HuH-7.5 (cell line): ENCODE data around the gene FLNC.
A peak's percentile ranks its signal among the peaks of the same experiment; 100 is the strongest.

Experiments
- DNase-seq: peaks from one replicate; pipeline ENCODE4 v3.0.0; 2011; ENCODE audit warnings: low spot score

Gene FLNC

DNA sequence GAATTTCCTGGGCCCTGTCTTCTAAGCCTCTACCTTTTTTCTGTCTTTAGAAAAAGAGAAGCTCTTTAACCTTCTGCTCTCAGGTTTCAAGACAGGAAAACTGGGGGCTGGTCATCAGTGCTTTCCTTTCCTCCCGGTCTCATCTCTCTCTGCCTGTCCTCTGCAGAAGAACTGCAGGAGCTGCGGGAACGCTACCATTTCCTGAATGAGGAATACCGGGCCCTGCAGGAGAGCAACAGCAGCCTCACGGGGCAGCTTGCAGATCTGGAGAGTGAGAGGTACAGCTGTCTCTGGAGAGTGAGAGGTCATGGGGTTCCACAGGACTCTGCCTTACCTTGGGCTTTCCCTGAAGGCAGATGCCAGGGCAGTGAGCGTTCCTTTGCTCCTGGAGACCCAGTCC lies 25.7 kb upstream of the FLNC start:
- DNase-seq, result no peak

DNA sequence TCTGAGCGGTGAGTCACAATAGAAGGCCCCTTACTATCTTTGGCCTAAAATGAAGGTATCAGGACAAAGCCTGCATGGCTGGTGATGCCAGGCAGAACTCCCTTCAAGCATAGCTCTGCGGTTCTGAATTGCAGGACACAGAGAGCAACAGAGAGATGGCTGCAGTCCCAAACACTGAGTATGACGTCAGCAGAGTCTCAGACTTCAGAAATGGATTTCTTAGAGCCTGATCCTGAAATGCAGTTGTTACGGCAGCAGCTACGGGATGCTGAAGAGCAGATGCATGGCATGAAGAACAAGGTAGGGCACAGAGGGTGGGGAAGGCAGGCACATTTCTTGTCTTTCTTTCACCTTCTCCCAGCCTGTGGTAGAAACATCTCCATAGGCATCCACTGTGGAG lies 25.0 kb upstream of the FLNC start:
- DNase-seq, result no peak

DNA sequence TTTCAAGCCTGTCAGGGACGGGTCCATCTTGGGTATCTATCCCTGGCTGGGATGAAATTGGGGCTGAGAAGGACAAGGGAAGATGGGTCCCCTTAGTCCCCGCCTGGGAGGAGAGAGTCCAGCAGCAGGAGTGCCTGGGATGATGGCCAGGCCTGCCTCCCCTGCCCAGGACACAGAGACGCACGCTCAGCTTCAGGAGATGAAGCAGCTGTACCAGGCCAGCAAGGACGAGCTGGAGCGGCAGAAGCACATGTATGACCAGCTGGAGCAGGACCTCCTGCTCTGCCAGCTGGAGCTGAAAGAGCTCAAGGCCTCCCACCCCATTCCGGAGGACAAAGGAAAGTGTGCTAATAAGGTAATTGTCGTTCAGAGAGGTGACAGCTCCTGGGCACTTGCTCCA lies 23.0 kb upstream of the FLNC start:
- DNase-seq, result no peak

DNA sequence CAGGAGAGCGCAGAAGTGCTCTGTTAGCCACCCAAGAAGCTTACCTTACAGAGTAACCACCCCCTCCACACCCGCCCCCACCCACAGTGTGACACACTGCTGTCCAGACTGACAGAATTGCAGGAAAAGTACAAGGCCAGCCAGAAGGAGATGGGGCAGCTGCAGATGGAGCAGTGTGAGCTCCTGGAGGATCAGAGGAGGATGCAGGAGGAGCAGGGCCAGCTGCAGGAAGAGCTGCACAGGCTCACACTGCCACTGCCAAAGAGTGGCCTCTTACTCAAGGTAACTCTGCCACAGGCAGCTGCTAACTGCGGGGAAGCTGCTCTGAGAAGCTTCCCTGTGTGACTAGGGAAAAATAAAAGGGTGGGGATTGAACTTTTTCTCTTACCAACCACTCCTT lies 20.8 kb upstream of the FLNC start:
- DNase-seq, result no peak

DNA sequence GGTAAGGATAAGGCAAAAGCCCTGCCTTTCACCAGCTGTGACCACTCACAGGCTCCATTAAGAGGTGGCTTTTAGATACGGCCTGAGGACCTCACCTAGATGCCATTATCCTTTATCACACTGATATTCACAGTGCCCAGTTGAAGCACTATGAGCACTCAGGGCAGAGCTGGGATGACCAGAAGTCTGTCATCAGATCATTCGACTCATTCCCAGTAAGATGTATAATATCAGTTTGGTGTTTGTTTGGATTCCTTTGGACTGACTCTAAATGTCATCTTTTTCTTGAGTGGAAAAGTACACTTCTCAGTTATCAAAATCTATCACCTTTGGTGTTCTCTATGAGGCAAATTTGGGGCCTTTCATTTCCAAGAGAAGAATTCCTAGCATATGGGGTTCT lies 19.7 kb upstream of the FLNC start:
- DNase-seq, result no peak

DNA sequence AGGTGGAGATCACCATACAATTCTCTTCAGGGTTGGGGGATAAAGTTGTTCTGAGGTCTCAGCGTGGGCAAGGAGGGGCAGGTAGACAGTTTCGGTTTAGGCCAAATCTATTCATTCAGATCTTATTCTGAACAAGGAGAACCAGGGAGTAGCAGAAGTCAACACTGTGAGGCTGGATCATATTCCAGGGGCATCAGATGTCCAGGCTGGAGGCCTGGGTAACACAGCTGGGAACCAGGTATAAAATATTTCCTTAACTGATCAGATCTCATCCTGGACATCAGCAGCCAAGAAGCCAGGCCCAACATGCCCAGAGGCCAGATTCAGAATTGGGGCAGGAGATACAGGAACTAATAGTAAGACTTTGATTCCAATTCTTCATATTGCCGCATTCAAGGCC lies 19.2 kb upstream of the FLNC start:
- DNase-seq, result no peak

DNA sequence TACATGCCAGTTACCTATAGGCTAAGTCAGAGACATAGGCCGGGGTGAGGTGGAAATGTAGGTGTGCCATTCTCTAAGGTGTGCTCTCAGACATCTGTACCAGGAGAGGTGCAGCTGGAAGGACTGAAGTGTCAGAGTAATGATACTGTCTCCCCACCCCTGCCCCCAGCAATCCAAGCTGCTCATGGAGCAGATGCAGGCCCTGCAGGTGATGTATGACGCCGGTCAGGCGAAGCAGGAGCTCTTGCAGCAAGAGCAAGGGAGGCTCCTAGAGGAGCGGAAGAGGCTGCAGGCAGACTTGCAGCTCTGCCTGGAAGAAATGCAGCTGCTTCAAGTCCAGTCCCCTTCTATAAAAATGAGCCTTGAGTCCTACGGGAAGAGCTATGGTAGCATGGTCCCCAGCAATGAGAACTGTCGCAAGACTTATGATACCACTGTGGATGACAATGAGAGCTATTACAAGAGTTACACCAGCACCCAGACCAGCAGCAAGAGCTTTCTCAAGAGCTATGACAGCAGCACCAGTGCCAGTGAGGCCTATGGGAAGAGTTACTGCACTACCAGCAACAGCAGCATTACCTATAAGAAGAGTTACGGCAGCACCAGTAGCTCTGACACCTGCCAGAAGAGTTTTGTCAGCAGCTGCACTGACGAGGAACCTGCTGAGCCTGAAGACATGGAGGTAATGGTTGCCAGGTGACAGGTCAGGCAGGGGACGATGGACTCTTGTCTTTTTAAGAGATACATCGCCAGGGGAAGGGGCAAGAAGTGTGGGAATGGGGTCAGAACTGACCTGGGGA lies 18.4 kb upstream of the FLNC start:
- DNase-seq, result no peak

DNA sequence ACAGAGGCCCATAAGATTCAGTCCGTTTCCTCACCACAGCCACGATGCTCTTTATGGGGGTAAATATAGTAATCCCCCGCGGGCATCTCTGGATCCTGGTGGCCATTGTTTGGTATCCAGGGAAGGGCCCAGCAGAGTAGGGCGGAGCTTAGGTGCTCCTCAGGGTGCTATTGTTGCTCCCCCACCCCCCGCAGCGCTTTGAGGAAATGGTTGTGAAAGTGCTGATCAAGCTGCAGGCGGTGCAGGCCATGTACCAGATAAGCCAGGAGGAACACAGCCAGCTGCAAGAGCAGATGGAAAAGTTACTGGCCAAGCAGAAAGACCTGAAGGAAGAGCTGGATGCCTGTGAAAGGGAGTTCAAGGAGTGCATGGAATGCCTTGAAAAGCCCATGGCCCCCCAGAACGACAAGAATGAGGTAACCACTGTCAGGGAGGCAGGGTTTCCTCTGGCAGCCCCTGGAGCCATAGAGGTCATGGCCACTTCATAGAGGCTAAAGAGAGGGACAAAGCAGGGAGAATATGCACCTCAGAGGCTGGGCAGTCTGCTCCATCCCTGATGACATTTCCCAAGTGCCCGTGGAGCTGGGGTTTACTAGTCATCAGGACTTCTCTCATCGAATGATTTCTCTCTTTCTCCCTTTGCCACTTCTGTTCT lies 17.6 kb upstream of the FLNC start:
- no peak for DNase-seq

DNA sequence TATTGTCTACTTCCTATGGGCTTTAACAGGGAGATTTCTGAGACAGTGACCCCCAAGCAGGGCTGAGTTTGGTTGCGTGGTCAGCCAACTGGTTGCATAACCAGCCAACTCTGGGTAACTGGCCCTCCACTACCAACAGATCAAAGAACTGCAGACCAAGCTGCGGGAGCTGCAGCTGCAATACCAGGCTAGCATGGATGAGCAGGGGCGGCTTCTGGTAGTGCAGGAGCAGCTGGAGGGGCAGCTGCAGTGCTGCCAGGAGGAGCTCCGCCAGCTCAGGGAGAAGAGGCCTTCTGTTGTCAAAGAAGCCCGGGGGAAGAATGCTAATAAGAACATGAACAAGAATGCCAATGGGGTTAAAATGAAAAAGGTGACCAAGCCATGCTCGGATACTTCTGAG lies 15.7 kb upstream of the FLNC start:
- no peak for DNase-seq

DNA sequence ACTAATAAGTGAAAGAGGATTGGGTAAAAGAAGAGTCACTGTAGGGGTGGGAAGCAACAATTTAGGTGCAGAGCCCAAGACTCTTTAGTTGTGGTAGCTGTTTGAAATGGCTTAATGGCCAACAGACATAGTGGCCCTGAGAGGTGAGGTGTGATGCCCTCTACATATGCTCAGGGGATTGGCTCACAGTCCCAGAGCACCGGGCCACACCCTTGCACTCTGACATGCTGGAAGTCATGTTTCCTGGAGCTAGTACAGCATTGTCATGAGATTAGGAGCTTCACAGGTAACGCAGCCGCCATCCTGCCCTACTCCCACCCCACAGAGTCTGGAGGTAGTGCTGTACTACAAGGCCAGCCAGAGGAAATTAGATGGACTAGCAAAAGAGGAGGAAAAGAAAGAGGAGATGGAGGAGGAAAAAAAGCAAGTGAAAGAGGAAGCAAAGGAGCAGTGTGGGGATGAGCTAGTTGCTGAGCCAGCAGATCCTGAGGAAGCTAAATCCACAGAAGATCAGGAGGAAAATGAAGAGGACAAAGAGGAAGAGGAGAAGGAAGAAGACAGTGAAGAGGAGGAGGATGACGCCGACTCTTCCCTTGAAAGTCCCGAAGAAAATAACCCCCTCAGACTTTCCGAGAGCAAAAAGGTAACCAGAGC lies 14.8 kb upstream of the FLNC start:
- no peak for DNase-seq

DNA sequence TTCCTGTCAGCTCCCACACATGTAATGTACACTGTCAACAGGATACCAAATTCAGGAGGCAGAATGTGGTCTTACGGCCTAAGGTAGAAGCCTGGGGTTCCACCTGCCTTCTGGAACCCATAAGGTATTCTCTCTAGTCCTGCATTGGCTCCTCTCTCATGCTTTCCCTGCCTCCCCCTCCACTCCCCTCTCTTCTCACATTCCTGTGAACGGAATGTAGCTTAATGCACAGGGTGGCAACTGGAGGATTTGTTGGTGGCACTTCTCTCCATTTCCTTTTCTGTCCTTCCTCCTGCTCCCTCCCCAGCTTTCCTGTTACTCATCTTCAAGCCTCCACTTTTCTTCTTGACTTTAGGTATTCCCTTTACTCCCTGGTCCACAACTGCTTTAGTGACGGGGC lies 11.5 kb upstream of the FLNC start:
- no peak for DNase-seq

DNA sequence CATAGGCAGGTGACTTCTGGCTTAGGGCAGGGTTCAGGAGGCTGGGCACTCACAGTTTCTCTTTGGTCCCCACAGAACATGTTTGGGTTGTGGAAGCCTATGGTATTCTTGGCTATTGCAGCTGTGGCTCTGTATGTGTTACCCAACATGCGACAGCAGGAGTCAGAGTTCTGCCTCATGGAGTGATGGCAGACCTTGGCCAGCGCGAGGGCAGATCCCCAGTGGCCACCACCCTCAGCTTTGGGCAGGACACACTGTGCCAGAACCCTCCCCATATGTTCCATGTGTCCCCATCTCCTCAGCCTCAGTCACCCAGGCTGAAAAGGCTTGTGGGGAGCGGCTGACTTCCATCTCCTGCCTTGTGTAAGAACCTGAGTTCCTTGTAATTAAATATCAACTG lies 8.5 kb upstream of the FLNC start:
- no peak for DNase-seq

DNA sequence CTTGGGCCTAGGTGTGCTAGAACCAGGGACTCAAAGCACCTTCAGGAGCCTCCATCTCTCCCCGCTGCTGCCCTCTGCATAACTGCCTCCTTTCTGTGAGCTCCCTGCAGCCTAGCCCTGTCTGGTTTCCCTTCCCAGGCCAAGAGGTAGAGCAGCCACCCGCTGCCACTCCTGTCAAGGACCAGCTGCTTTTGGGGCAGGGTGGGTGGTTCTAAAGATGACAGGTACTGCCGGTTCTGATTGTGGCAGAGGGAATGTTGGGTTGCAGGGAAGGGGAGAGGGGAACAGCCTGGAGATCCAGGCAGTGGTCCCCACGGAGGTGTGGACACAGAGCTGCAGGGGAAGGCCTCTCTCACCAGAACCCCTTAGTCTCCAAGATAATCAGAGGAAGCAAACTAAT lies 3.7 kb upstream of the FLNC start:
- DNase-seq, result no peak

DNA sequence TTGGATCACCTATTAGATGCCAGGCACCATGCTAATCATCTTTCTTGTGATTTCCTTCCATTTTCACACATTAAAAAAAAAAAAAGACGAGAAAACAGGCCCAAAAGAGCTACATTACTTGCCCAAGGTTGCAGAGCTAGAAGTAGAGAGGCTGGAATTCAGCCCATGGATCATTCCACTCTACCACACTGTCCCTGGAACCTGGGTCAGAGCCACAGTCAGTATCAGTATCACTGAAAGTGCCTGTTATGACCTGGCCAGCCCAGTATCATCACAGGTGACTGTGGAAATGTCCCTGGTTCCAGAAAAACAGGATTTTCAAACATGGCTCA lies 3.3 kb upstream of the FLNC start:
- no peak for DNase-seq

DNA sequence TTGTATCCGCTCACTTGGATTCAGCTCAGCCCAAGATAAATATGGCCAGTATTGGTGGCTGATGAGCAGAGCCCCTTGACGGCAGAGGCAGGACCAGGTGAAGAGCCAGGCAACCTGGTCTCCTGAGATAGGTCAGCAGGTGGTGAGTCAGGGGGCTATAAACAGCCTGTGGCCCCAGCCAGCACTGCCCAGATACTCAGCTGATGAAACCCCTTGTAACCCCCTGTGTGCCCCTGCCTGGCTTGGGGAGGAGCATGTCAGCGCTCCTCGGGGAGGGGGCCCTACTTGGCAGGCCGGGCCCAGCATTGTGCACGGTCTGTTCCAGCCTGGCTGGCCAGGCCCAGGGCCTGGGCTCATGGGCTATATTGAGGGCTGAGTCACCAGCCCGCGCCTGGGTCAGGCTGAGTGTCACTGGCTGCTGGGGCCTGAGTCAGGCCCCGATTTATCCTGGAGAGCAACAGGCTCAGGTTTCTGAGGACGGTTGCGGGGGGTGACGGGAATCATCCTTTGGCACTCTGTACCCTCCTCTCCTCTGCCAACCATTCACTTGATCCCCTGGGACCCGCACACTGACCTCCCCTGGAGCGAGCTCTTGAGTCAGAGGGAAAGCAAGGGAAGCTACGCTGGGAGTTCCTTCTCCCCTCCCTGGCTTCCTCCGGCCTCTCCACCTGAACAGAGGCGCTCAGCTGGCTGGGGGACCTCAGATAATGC lies 2.8 kb upstream of the FLNC start:
- no peak for DNase-seq

DNA sequence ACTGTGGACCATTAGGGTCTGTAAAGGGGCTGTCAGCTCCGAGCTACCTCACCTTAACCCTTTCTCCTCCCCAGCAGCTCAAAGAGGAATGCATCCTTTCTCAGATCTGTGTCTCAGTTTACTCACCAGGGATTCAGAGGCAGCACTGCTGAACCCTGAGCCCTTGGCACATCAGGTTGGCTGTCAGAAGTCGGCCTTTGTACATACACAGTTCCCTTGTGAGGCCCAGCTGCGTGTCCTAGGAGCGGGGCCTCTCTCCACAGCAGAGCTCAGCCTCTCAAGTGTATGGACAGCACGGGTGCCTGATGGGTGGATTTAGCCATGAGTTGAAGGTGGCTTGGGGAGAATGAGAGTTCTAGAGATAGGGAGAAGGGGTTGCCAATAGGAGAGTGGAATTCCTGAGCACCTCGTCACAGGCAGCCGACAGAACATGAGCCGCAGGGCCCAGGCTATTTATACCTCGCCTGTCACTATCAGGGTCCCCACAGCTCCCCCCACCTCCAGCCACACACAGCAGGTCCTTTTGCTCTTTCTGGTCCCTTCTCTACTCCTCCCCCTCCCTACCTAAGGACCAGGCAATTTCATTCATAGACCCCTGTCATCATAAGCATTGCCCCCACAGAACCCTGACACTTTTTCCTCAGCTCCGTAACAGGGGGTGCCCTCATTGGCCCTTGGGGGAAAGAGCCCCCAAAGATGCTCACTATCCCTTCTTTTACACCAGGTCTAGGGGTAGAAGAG lies 2.1 kb upstream of the FLNC start:
- DNase-seq, result no peak

DNA sequence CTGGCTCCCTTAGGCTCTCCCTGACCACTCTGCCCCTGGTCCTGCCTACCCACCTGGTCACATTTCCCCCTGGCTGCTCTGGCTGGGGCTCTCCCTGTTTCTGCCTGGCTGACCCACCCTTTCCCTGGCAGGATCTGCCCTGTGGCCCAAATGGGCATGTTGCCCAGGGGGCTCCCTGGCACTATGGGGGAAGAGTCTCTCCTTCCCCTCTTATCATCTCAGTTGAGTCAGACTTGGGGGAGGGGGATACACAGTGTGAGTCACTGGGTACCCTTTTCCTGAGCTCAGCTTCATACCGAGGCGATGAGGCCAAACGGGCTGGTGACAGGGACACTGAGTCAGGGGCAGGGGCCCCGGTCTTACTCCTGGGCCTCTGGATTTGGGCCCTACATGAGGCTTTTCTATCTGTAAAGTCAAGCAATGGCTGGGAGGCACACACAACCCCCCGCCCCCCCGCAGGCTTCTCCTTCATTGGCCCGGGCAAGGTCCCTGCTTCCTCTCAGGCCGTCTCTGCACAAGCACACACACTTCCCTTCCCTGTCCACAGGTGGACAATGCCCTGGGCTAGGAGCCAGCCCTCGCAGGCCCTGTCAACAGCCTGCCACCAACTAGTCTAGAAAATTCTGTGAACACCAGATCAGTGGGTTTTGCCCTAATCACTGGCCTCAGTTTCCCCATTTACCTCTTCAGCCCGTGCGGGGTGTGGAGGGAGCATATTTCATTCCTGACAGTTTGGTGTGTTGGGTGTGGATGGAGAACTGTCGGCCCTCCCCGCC lies 627 bp upstream of the FLNC start:
- peak; percentile 82 for DNase-seq

DNA sequence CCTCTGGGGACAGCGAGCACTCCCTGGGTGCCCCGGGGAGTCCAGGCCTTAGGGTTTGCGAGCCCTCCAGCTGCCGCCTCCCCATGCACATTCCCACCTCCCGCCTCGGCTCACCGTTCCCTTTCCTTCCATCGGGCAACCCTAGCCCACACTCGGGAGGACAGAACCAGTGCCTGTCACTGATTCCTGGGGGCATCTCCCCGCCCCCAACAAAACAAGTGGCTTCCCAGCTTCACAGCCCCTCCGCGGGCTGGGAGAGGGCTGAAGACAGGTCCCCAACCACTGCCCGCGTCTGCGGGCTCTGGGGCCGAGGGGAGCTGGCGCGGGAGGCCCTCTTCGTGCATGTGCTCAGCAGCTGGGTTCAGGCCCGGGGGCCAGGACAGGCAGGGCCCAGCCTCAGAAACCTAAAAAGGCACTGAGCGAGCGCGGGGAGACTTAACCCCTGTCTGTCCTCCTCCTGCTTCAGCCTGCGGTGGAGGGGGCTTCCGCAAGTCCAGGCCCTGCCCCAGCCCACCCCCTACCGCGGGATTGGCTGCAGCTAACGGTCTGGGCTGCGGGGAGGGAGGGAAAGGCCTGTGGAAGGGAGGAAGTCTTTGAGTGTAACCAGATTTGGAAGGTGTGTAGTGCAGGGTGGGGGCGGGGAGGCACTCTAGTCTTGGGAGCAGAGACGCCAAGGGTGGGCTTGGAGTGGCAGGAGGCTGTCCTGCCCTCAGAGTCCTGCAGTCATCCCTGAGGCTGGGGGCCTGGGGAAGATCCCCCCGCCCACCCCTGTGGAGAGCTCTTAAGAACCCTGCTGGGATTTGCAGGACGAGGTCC lies 1.2 kb downstream of the FLNC start:
- peak; percentile 55 for DNase-seq

DNA sequence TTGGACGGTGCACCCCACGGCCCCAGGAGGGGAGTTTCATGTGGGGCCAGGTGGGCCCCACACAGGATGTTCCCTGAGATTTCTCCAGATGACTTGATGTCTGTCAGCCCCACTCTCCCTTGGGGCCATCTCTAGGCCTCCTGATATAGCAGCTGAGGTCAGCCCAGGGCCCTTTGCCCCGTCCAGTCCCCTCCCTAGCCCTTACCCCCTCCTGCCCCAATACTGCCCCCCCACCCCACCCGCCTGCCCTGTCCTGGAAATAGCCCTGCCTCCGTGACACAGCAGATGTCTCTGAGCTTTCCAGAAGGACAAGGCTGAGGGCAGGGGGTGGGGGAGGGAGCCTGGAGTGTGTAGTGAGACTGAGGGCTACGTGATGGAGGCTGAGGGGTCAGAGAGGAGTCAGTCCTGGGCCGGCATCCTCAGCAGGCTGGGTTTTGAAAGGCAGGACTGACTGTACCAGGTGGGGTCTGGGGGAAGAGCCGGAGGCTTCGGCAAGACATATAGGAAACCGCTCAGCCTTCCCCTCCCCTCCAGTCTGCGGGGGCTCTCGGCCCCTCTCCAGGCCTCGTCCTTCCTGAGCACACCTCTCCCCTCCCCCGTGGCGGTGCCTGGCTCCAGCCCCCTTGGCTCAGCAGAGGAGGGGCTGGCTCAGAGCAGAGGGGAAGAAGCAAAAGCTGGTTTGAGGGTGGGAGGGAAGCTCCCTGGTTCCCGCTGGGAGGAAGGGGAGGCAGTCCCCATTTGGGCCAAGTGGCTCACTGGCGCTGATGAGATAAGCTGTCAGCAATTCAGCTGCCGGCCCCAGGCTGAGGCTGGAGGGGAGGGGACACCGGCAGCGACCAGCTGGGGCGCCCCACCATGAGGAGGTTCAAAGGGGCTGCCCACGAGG lies 2.0 kb downstream of the FLNC start:
- no peak for DNase-seq

DNA sequence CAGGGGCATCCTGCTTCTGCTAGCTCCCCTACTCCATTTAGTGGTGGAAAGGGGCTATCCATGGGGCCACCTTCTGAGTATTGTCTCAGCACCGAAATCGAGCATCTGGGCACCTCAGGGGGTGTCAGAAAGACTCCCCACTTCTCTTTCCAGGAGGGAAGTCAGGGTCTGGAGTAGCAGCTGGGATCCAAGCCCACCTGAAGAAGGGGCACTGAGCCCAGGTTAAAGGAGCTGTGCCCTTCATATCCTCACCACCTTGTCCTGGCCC lies 2.6 kb downstream of the FLNC start:
- DNase-seq, result no peak
